ENCODE data around the gene MMP28. TPM values are rescaled to one million over a fixed set of nuclear protein-coding genes. Genes with fewer than 3 reads are reported as not detected.

The MMP28 gene
- total RNA-seq, 1 experiment from 2014 or later = not detected

DNA sequence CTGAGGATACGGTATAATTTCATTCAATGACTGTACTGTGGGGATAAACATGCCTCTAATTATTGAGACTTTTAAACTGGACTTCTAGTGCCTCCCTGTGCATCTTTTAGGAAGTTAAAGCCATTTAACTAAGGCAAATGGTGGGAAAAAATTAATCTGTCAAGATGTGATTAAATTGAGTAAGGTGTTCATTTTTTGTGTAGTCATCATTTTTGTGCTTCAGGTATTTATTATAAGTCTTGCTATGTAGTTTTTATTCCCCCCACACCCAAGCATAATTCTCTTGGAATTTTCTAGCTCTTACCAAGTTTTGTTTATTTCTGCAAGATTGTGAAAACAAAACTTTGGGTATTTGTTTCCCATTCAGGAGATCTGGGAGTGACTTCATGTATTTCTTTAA, 24.0 kb upstream of the MMP28 start:
- Histone ChIP-seq H3K9ac (ENCODE audit: extremely low read depth, insufficient read length, low read length) (no peak overlapping the region), H2AK5ac (ENCODE audit: insufficient read length, low read length) (no peak overlapping the region), H3K4me2 (ENCODE audit: insufficient read depth, insufficient read length, low read length) (no peak overlapping the region), H4K8ac (replicated peaks; ENCODE audit: insufficient read length, low read depth, low read length) (no peak overlapping the region), H3K14ac (ENCODE audit: insufficient read depth, low read length) (no peak overlapping the region), H3K18ac (ENCODE audit: insufficient read length, low read depth, low read length) (no peak overlapping the region), H3K79me1 (ENCODE audit: insufficient read depth, low read depth, low read length, poor library complexity, severe bottlenecking) (peaks cover 2% of the 10 kb centered on the region), H3K23me2 (ENCODE audit: insufficient read length, low read depth, low read length, poor library complexity, severe bottlenecking) (no peaks in the 10 kb centered on the region), H3K56ac (ENCODE audit: insufficient read length, low read depth, low read length) (no peak overlapping the region), H3K27ac (ENCODE audit: insufficient read length, low read depth, low read length) (no peak overlapping the region), H4K20me1 (ENCODE audit: control insufficient read depth, insufficient read depth, insufficient read length) (no peaks in the 10 kb centered on the region), H3K23ac (ENCODE audit: insufficient read length, low read depth, low read length) (no peak overlapping the region), H4K5ac (ENCODE audit: insufficient read length, low read depth, low read length) (no peak overlapping the region), H4K91ac (ENCODE audit: insufficient read length, low read depth, low read length) (no peak overlapping the region), H2BK120ac (ENCODE audit: low read depth, low read length, poor library complexity, severe bottlenecking) (no peak overlapping the region), H3K79me2 (ENCODE audit: insufficient read depth, low read length) (peaks cover 10% of the 10 kb centered on the region; the same call in 1 of the 2 replicates), H3K9me3 (ENCODE audit: control insufficient read depth, low read depth, low read length) (no peaks in the 10 kb centered on the region), H2BK5ac (ENCODE audit: insufficient read length, low read length) (no peak overlapping the region), H2AFZ (ENCODE audit: low read length) (no peak overlapping the region), H2BK12ac (ENCODE audit: insufficient read length, low read depth, low read length) (no peak overlapping the region), H2BK20ac (ENCODE audit: low read depth, low read length, poor library complexity, severe bottlenecking) (no peak overlapping the region), H2BK15ac (ENCODE audit: low read depth, low read length) (no peak overlapping the region), H3T11ph (ENCODE audit: low read length) (no peak overlapping the region), H3K4me1 (ENCODE audit: insufficient read depth, low read length) (no peaks in the 10 kb centered on the region), H3K4ac (ENCODE audit: low read depth, low read length) (no peak overlapping the region), H3K27me3 (ENCODE audit: insufficient read depth, low read length) (no peaks in the 10 kb centered on the region)
- no peaks in the 10 kb centered on the region for H3K27me3 Mint-ChIP-seq (ENCODE audit: low read depth)
- H3K4me1 Mint-ChIP-seq = peaks cover 8 to 11% of the 10 kb centered on the region in 2 experiments; a peak in 3 of 4 replicates
- WGBS (ENCODE audit: extremely low coverage, insufficient read length, low lambda C conversion rate) = no CpG with 5 or more reads among the region's 1 CpG
- H3K4me3 Mint-ChIP-seq = no peak overlapping the region
- TF ChIP-seq, protein P1, sequence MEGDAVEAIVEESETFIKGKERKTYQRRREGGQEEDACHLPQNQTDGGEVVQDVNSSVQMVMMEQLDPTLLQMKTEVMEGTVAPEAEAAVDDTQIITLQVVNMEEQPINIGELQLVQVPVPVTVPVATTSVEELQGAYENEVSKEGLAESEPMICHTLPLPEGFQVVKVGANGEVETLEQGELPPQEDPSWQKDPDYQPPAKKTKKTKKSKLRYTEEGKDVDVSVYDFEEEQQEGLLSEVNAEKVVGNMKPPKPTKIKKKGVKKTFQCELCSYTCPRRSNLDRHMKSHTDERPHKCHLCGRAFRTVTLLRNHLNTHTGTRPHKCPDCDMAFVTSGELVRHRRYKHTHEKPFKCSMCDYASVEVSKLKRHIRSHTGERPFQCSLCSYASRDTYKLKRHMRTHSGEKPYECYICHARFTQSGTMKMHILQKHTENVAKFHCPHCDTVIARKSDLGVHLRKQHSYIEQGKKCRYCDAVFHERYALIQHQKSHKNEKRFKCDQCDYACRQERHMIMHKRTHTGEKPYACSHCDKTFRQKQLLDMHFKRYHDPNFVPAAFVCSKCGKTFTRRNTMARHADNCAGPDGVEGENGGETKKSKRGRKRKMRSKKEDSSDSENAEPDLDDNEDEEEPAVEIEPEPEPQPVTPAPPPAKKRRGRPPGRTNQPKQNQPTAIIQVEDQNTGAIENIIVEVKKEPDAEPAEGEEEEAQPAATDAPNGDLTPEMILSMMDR (conservative IDR thresholded peaks at IDR 0.05) = no peak
- H3K36me3 Mint-ChIP-seq (ENCODE audit: insufficient read depth in 1 of 3, low read depth in 3 of 3) = peaks cover 50 to 83% (median 73%) of the 10 kb centered on the region in 3 experiments; a peak in 6 of 7 replicates
- DNase-seq = no peak
- no peaks in the 10 kb centered on the region for H3K9me3 Mint-ChIP-seq
- no peak overlapping the region; a peak in 1 of 7 replicates for H3K27ac Mint-ChIP-seq

All from H9 (cell line).